AG20443 (cell line): ENCODE results near the gene GCNT1.

ENCODE experiments used
- DNase-seq: peaks from one replicate; pipeline ENCODE4 v3.0.0; 2012; ENCODE audit warnings: low spot score, mixed read lengths

The GCNT1 gene

GRCh38 chr9:76534026-76534425, 75.0 kb downstream of the GCNT1 start:
- DNase-seq: peak; percentile 39

GRCh38 chr9:76537150-76537646, 78.2 kb downstream of the GCNT1 start:
- DNase-seq: no peak

GRCh38 chr9:76539180-76539579, 80.2 kb downstream of the GCNT1 start:
- DNase-seq: no peak

- DNase-seq: no peak
Measured at GRCh38 chr9:76542360-76542759, 83.4 kb downstream of the GCNT1 start.

GRCh38 chr9:76545191-76545590, 86.2 kb downstream of the GCNT1 start:
- no peak for DNase-seq

GRCh38 chr9:76552181-76552580, 93.2 kb downstream of the GCNT1 start:
- DNase-seq: no peak

- DNase-seq: no peak
Measured at GRCh38 chr9:76552751-76553455, 93.9 kb downstream of the GCNT1 start.

- no peak for DNase-seq
Measured at GRCh38 chr9:76553680-76554079, 94.7 kb downstream of the GCNT1 start.
